K562 (cell line): Measurements from ENCODE around the gene C22orf31. TPM values are rescaled to one million over a fixed set of nuclear protein-coding genes. Genes with fewer than 3 reads are reported as not detected.

Experiments
- BACH1 ChIP-seq: fragments of 200-800 bp; sonication (Bioruptor generic); IDR thresholded peaks from 2 replicates; pipeline ENCODE4 v1.6.1; 2016; ENCODE audit warnings: missing genetic modification characterization, missing compliant biosample characterization
- BRD4 ChIP-seq: fragments of 200-600 bp; sonication (generic); IDR thresholded peaks from 2 replicates; pipeline ENCODE4 v1.6.1; 2017; ENCODE audit warnings: inconsistent platforms
- DMBX1 ChIP-seq: fragments of 250-450 bp; sonication (Bioruptor Pico); IDR thresholded peaks from 2 replicates; pipeline ENCODE4 v1.8.0; 2022; ENCODE audit warnings: inconsistent platforms, mild to moderate bottlenecking, moderate library complexity, borderline replicate concordance
- GTF3C2 ChIP-seq: IDR thresholded peaks from 3 replicates; pipeline ENCODE4 v1.6.1; 2011; ENCODE audit warnings: borderline replicate concordance, mild to moderate bottlenecking, moderate library complexity; ENCODE audit not compliant: insufficient read length; ENCODE audit errors: extremely low read depth
- JUND ChIP-seq, 2 experiments: IDR thresholded peaks; 2 replicates in 1 of 2; 3 replicates in 1 of 2; pipeline ENCODE4 v1.6.1; 2011; ENCODE audit warnings: borderline replicate concordance in 2 of 2, low read depth in 2 of 2, low read length in 2 of 2, improper control_type of control experiment in 1 of 2, missing biosample characterization in 1 of 2, missing genetic modification characterization in 1 of 2, missing genetic modification reagents in 1 of 2
- KDM1A ChIP-seq, 2 experiments: fragments of 450-650 bp; IDR thresholded peaks; 2 replicates each; pipeline ENCODE4 v1.6.1; 2016; ENCODE audit warnings: mild to moderate bottlenecking in 2 of 2
- L3MBTL2 ChIP-seq: fragments of 450-650 bp; IDR thresholded peaks from 2 replicates; pipeline ENCODE4 v1.6.1; 2016; ENCODE audit warnings: mild to moderate bottlenecking, moderate library complexity
- NFE2 ChIP-seq: IDR thresholded peaks from 2 replicates; pipeline ENCODE4 v1.6.1; 2014; ENCODE audit warnings: antibody characterized with exemption, low read depth
- NR2C1 ChIP-seq, 2 experiments: fragments of 450-650 bp; IDR thresholded peaks; 2 replicates each; pipeline ENCODE4 v1.6.1; 2017; ENCODE audit warnings: mild to moderate bottlenecking in 2 of 2, antibody characterized with exemption in 1 of 2, inconsistent platforms in 1 of 2, missing compliant biosample characterization in 1 of 2, missing genetic modification characterization in 1 of 2
- POLR2G ChIP-seq: fragments of 200-400 bp; formaldehyde crosslinking; IDR thresholded peaks from 2 replicates; pipeline ENCODE4 v1.6.1; 2017; ENCODE audit warnings: low read depth, mild to moderate bottlenecking, antibody characterized with exemption, low read length, moderate library complexity
- PRDM10 ChIP-seq: fragments of 450-650 bp; IDR thresholded peaks from 2 replicates; pipeline ENCODE4 v1.6.1; 2018; ENCODE audit not compliant: partially characterized antibody
- SMARCC2 ChIP-seq: fragments of 450-650 bp; IDR thresholded peaks from 2 replicates; pipeline ENCODE4 v1.6.1; 2017; ENCODE audit warnings: antibody characterized with exemption, moderate library complexity, mild to moderate bottlenecking, low read depth
- SMARCE1 ChIP-seq: fragments of 450-650 bp; IDR thresholded peaks from 2 replicates; pipeline ENCODE4 v1.7.1; 2016; ENCODE audit warnings: mild to moderate bottlenecking
- SMC3 ChIP-seq: conservative IDR thresholded peaks from 2 replicates; pipeline ENCODE4 v1.6.1; 2011; ENCODE audit warnings: low read depth, low read length, improper control_type of control experiment; ENCODE audit not compliant: insufficient read depth
- ZFX ChIP-seq: sonication (generic); formaldehyde crosslinking; IDR thresholded peaks from 2 replicates; pipeline ENCODE4 v1.8.0; 2022; ENCODE audit warnings: mild to moderate bottlenecking, missing genetic modification reagents, moderate library complexity
- polyA plus RNA-seq, 8 experiments: library from polyadenylated mRNA; depleted of rRNA in 4 of 8; stranded (reverse) in 5 of 8; unstranded in 3 of 8; fragments of >200 nt; fragmentation: Nextera tagmentation in 2 of 8; fragmentation: Illumina TruSeq in 1 of 8; extraction: Ambion mirVana in 2 of 8; extraction: Trizol in 1 of 8; gene quantifications; 2 replicates each; pipeline versions ENCODE4 v1.2.1 to v1.2.3, GENCODE V29; 2011 to 2014; ENCODE audit warnings: inconsistent platforms in 1 of 8, missing spikeins in 1 of 8
- total RNA-seq, 7 experiments: library from RNA; depleted of rRNA in 6 of 7; stranded (reverse); fragments of >200 nt in 6 of 7; fragmentation: Illumina TruSeq in 2 of 7; extraction: Trizol in 2 of 7; gene quantifications; 2 replicates each; pipeline versions ENCODE4 v1.2.1 to v1.2.3, GENCODE V29; 2011 to 2021; ENCODE audit warnings: low replicate concordance in 1 of 7

C22orf31 gene
- total and polyA plus RNA-seq, 9 of the 15 experiments (the other 6 are each of a cell fraction or from before 2014, with no cell fraction given), result not detected

- TF ChIP-seq GTF3C2, result no peak
- TF ChIP-seq SMARCE1, result peak; percentile 86
- 0 out of 2 replicates have a peak, but pooled peaks have one; percentile 12 for TF ChIP-seq DMBX1 (CRISPR knock-in tag)
- no peak for TF ChIP-seq NR2C1 (IDR thresholded peaks at IDR 0.05)
- TF ChIP-seq NR2C1 (tag; IDR thresholded peaks at IDR 0.05), result 0 out of 2 replicates have a peak, but pooled peaks have one; percentile 40
- TF ChIP-seq PRDM10, result peak; percentile 69
- TF ChIP-seq SMARCC2, result peak; percentile 57; the same call in 1 of the 2 replicates
- peak; percentile 73 for TF ChIP-seq L3MBTL2
- TF ChIP-seq BACH1 (tag), result 0 out of 2 replicates have a peak, but pooled peaks have one; percentile 56
- 0 out of 2 replicates have a peak, but pooled peaks have one; percentile 25 for TF ChIP-seq BRD4
- peak; percentile 43 for TF ChIP-seq POLR2G
- TF ChIP-seq SMC3, result no peak
- peak; percentile 95 for TF ChIP-seq JUND (IDR thresholded peaks at IDR 0.05; ENCODE audit: borderline replicate concordance, low read depth, low read length)
- TF ChIP-seq JUND (tag; IDR thresholded peaks at IDR 0.05; ENCODE audit: borderline replicate concordance, low read depth, low read length), result peak; percentile 95; the same call in 2 of the 3 replicates
- peak; percentile 43 for TF ChIP-seq ZFX (CRISPR knock-in tag)
- 0 out of 4 replicates have a peak, but pooled peaks of 1 of the 2 experiments have one; percentile 17 for TF ChIP-seq KDM1A (IDR thresholded peaks at IDR 0.05)
- TF ChIP-seq NFE2, result peak; percentile 88
Measured at GRCh38 chr22:29031227-29032011, 30.2 kb downstream of the C22orf31 start (continued).
